Panc1 (cell line): ENCODE data around the gene GUCD1. TPM values are rescaled to one million over a fixed set of nuclear protein-coding genes. Genes with fewer than 3 reads are reported as not detected.

Experiments used
- ATAC-seq: fragments of 200-7000 bp; cut with Tn5 transposase; 2 replicates; pipeline ENCODE4 v1.9.1; 2020; ENCODE audit warnings: mild to moderate bottlenecking, moderate library complexity
- BruUV-seq: library from RNA; stranded (reverse); fragments of 400-500 nt; replicated peaks from 2 replicates; lab custom pipeline; 2021; lab: Mats Ljungman, UMichigan
- CTCF ChIA-PET: fragments of 300-600 bp; sonication (Branson Sonifier 250); formaldehyde crosslinking; loops from one replicate; lab custom pipeline; 2022; ENCODE audit warnings: antibody characterized with exemption; lab: Charles Lee
- POLR2A ChIA-PET: fragments of 300-600 bp; sonication (Branson Sonifier 250); formaldehyde crosslinking; loops from one replicate; lab custom pipeline; 2022; ENCODE audit warnings: antibody characterized with exemption; lab: Charles Lee
- DNase-seq: peaks from one replicate; pipeline ENCODE4 v3.0.0-alpha.2; 2010; ENCODE audit warnings: low read depth, low spot score
- H3K27ac ChIP-seq: 2 replicates; pipeline ENCODE4 v1.5.1; 2011; ENCODE audit warnings: mild to moderate bottlenecking, low read length, inconsistent platforms
- H3K27me3 ChIP-seq: fragments of 200-500 bp; sonication (Bioruptor generic); 2 replicates; pipeline ENCODE4 v1.6.0; 2014; ENCODE audit warnings: low read length, inconsistent platforms; ENCODE audit not compliant: control insufficient read depth, insufficient read depth
- H3K36me3 ChIP-seq: fragments of 200-500 bp; sonication (Bioruptor generic); 2 replicates; pipeline ENCODE4 v1.5.1; 2014; ENCODE audit warnings: inconsistent platforms, mild to moderate bottlenecking, low read length, moderate library complexity; ENCODE audit not compliant: control insufficient read depth, insufficient read depth
- H3K4me1 ChIP-seq: 2 replicates; pipeline ENCODE4 v1.5.1; 2011; ENCODE audit warnings: inconsistent platforms, mild to moderate bottlenecking, low read length, moderate library complexity; ENCODE audit not compliant: control insufficient read depth, insufficient read depth
- H3K4me3 ChIP-seq, 2 experiments: 2 replicates each; pipeline ENCODE4 v1.5.1; 2011 to 2012; ENCODE audit warnings: low read depth in 2 of 2, low read length in 2 of 2, mild to moderate bottlenecking in 2 of 2, inconsistent platforms in 1 of 2, moderate library complexity in 1 of 2
- H3K9me3 ChIP-seq: fragments of 200-500 bp; sonication (Bioruptor generic); 2 replicates; pipeline ENCODE4 v1.5.1; 2014; ENCODE audit warnings: low read depth, mild to moderate bottlenecking, inconsistent platforms, low read length, moderate library complexity; ENCODE audit not compliant: control insufficient read depth, insufficient read depth
- CTCF ChIP-seq: fragments of 450-650 bp; IDR thresholded peaks from 2 replicates; pipeline ENCODE4 v1.5.1; 2017; ENCODE audit warnings: mild to moderate bottlenecking
- POLR2AphosphoS5 ChIP-seq: IDR thresholded peaks from 2 replicates; pipeline ENCODE4 v1.6.1; 2012; ENCODE audit warnings: mild to moderate bottlenecking, low read depth, low read length, moderate library complexity
- REST ChIP-seq, 2 experiments: IDR thresholded peaks; 2 replicates each; pipeline ENCODE4 v1.6.1; 2011 to 2012; ENCODE audit warnings: low read depth in 2 of 2, control low read depth in 1 of 2, low read length in 1 of 2, mild to moderate bottlenecking in 1 of 2, moderate library complexity in 1 of 2; ENCODE audit not compliant: insufficient read depth in 1 of 2
- SIN3A ChIP-seq: IDR thresholded peaks from 2 replicates; pipeline ENCODE4 v1.6.1; 2012; ENCODE audit warnings: low read depth, mild to moderate bottlenecking, low read length, moderate library complexity, borderline replicate concordance; ENCODE audit not compliant: insufficient read depth
- TCF7L2 ChIP-seq: IDR thresholded peaks from 2 replicates; pipeline ENCODE4 v1.6.1; 2011; ENCODE audit warnings: mild to moderate bottlenecking, low read depth, low read length, inconsistent platforms
- in situ Hi-C: cut with HindIII; loops from 2 replicates; pipeline ENCODE4 v1.10.0; 2016; ENCODE audit warnings: low sequenced_read_pairs, low pct_unique_long_range_greater_than_20kb
- intact Hi-C: fragments of 100-400 bp; cut with micrococcal nuclease; formaldehyde crosslinking; loops from one replicate; pipeline ENCODE4 v1.10.0; 2022; ENCODE audit not compliant: unreplicated experiment
- total RNA-seq: library from RNA; stranded (reverse); gene quantifications from one replicate; pipeline ENCODE4 v1.2.1, GENCODE V29; 2021; ENCODE audit not compliant: unreplicated experiment

Gene GUCD1
- total RNA-seq, 1 experiment from 2014 or later, result 97.7 TPM

- DNase-seq, result no peak
- Histone ChIP-seq H3K27me3 (no peaks in the 10 kb centered on the region), H3K4me3 (no peak overlapping the region), H3K27ac (no peak overlapping the region), H3K36me3 (peaks cover 2% of the 10 kb centered on the region; the same call in 1 of the 2 replicates), H3K4me1 (no peaks in the 10 kb centered on the region), H3K9me3 (no peaks in the 10 kb centered on the region)
- TF ChIP-seq SIN3A (no peak), TCF7L2 (no peak)
- POLR2A ChIA-PET, result no interaction called here
- no peak for ATAC-seq
- in situ Hi-C loops (no loop called here), intact Hi-C loops (no loop called here)
- CTCF ChIA-PET, result no interaction called here
- no TSS peak for BruUV-seq
These were observed 16.3 kb upstream of the GUCD1 start for GRCh38 chr22:24571266-24571665.

GRCh38 chr22:24567668-24568067, 12.7 kb upstream of the GUCD1 start:
- TF ChIP-seq POLR2AphosphoS5 (no peak), REST (IDR thresholded peaks at IDR 0.05; ENCODE audit: insufficient read depth in 1 of 2, low read depth in 2 of 2, low read length in 1 of 2) (no peak)
- BruUV-seq, result no TSS peak
- intact Hi-C loops, result no loop called here
- POLR2A ChIA-PET, result no interaction called here
- no peak for ATAC-seq
- no peak for DNase-seq
- Histone ChIP-seq H3K27ac (no peak overlapping the region), H3K36me3 (peaks cover 5% of the 10 kb centered on the region; the same call in 1 of the 2 replicates), H3K27me3 (no peaks in the 10 kb centered on the region), H3K4me3 (no peak overlapping the region), H3K9me3 (no peaks in the 10 kb centered on the region), H3K4me1 (no peaks in the 10 kb centered on the region)
- in situ Hi-C loops, result no loop called here
- CTCF ChIA-PET, result no interaction called here

GRCh38 chr22:24566899-24567511, 12.1 kb upstream of the GUCD1 start:
- POLR2A ChIA-PET, result no interaction called here
- H3K4me3 ChIP-seq, result no peak overlapping the region
- in situ Hi-C loops, result no loop called here
- no peaks in the 10 kb centered on the region for H3K27me3 ChIP-seq
- H3K9me3 ChIP-seq, result no peaks in the 10 kb centered on the region
- DNase-seq (no peak), ATAC-seq (no peak)
- peaks cover 5% of the 10 kb centered on the region; the same call in 1 of the 2 replicates for H3K36me3 ChIP-seq
- BruUV-seq, result no TSS peak
- H3K4me1 ChIP-seq, result no peaks in the 10 kb centered on the region
- no peak for TF ChIP-seq TCF7L2
- no peak for TF ChIP-seq CTCF
- TF ChIP-seq SIN3A, result no peak
- TF ChIP-seq POLR2AphosphoS5, result no peak
- TF ChIP-seq REST (IDR thresholded peaks at IDR 0.05; ENCODE audit: insufficient read depth in 1 of 2, low read depth in 2 of 2, low read length in 1 of 2), result no peak
- intact Hi-C loops, result no loop called here
- CTCF ChIA-PET, result no interaction called here
- H3K27ac ChIP-seq, result no peak overlapping the region
